ENCODE data around the gene TBC1D22A.

- TF ChIP-seq CTCF (IDR thresholded peaks at IDR 0.05) (no peak), POLR2A (IDR thresholded peaks at IDR 0.05) (no peak)
Measured at GRCh38 chr22:47152938-47153337, 390.5 kb downstream of the TBC1D22A start.
